Activated naive CD8-positive, alpha-beta T cell treated with anti-CD3 and anti-CD28 coated beads, Interleukin-2, amount 10 ng/mL, durations not matched to agents 7 days and 5 days (primary cell): ENCODE data around the gene SMARCAD1. TPM values are rescaled to one million over a fixed set of nuclear protein-coding genes. Genes with fewer than 3 reads are reported as not detected.

Source experiments
- ATAC-seq: fragments of 150-1000 bp; cut with Tn5 transposase; one replicate; pipeline ENCODE4 v1.10.0; 2021; ENCODE audit warnings: low read depth, moderate library complexity
- POLR2A ChIA-PET: fragments of 350-600 bp; sonication (Branson Sonifier 250); formaldehyde crosslinking; loops from one replicate; lab custom pipeline; 2021; ENCODE audit warnings: antibody characterized with exemption; lab: Charles Lee
- DNase-seq: peaks from one replicate; pipeline ENCODE4 v3.0.0; 2021
- H3K27ac Mint-ChIP-seq: one replicate; pipeline ENCODE4 v1.8.0; 2022; ENCODE audit warnings: mild to moderate bottlenecking, mixed read lengths
- H3K27me3 Mint-ChIP-seq: one replicate; pipeline ENCODE4 v1.8.0; 2022; ENCODE audit warnings: mild to moderate bottlenecking, moderate library complexity, mixed read lengths
- H3K36me3 Mint-ChIP-seq: one replicate; pipeline ENCODE4 v1.8.0; 2021; ENCODE audit warnings: mild to moderate bottlenecking, mixed read lengths
- H3K4me1 Mint-ChIP-seq: one replicate; pipeline ENCODE4 v1.8.0; 2021; ENCODE audit warnings: mixed read lengths
- H3K4me3 Mint-ChIP-seq: one replicate; pipeline ENCODE4 v1.8.0; 2022; ENCODE audit warnings: mild to moderate bottlenecking, moderate library complexity, mixed read lengths
- H3K9me3 Mint-ChIP-seq: one replicate; pipeline ENCODE4 v1.8.0; 2021; ENCODE audit warnings: mixed read lengths
- total RNA-seq, 2 experiments: library from RNA; stranded (reverse); gene quantifications; one replicate each; pipeline ENCODE4 v1.2.3, GENCODE V29; 2021

The SMARCAD1 gene
- total RNA-seq, 2 experiments from 2014 or later, result 26.1 to 27.7 TPM

DNA sequence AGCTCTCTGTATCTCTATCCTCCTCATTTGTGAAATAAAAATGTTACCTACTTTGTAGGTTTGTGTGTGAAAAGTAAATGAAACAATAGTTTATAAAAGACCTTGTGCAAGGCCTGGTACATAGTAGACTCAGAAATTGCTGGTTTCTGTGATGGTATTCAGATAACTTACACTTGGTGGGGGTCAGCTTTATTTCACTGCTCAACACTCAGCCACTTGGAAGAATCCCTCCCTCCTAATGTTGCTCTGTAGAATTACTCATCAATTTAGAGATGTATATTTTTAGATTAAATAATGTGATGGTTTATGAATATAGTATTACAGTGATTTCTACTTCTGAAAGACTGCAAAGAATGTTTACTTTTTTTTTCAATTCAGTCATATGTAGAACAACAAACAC is 32.7 kb downstream of the SMARCAD1 start:
- no peaks in the 10 kb centered on the region for H3K4me1 Mint-ChIP-seq
- ATAC-seq, result no peak
- H3K27ac Mint-ChIP-seq, result no peak overlapping the region
- DNase-seq, result no peak
- POLR2A ChIA-PET, result no interaction called here
- H3K36me3 Mint-ChIP-seq, result peaks cover 17% of the 10 kb centered on the region
- no peaks in the 10 kb centered on the region for H3K27me3 Mint-ChIP-seq
- H3K9me3 Mint-ChIP-seq, result no peaks in the 10 kb centered on the region
- H3K4me3 Mint-ChIP-seq, result no peak overlapping the region

GRCh38 chr4:94244087-94244828 is 36.6 kb downstream of the SMARCAD1 start:
- DNase-seq, result no peak
- no peak for ATAC-seq

DNA sequence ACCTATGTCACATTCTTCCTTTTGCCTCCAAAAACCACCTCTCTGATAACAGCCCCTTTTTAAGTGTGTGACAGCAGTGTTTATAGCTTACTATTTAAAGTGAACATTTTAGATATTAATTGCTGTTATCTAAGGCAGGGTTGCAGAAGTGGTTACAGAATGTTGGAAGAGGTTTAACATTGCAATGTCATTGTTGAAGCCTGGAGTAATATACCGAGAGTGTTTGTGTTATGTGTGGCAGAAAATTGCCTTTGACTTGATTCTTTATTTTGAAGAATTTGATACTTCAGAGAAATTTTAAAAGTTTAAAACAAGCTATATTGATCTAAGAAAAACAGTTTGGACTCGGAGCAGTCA is 37.1 kb downstream of the SMARCAD1 start:
- Mint-ChIP-seq H3K36me3 (peaks cover 23% of the 10 kb centered on the region), H3K4me3 (no peak overlapping the region), H3K27me3 (no peaks in the 10 kb centered on the region), H3K4me1 (peaks cover 3% of the 10 kb centered on the region), H3K9me3 (no peaks in the 10 kb centered on the region), H3K27ac (no peak overlapping the region)
- DNase-seq, result no peak
- POLR2A ChIA-PET, result no interaction called here
- ATAC-seq, result no peak

More at GRCh38 chr4:94244087-94244828, 36.6 kb downstream of the SMARCAD1 start:
- no peaks in the 10 kb centered on the region for H3K27me3 Mint-ChIP-seq
- peaks cover 23% of the 10 kb centered on the region for H3K36me3 Mint-ChIP-seq
- no peak overlapping the region for H3K27ac Mint-ChIP-seq
- H3K4me1 Mint-ChIP-seq, result peaks cover 3% of the 10 kb centered on the region
- POLR2A ChIA-PET, result no interaction called here
- H3K4me3 Mint-ChIP-seq, result no peak overlapping the region
- no peaks in the 10 kb centered on the region for H3K9me3 Mint-ChIP-seq

- H3K4me3 Mint-ChIP-seq, result no peak overlapping the region
- DNase-seq, result no peak
- peaks cover 14% of the 10 kb centered on the region for H3K36me3 Mint-ChIP-seq
- H3K27me3 Mint-ChIP-seq, result no peaks in the 10 kb centered on the region
- POLR2A ChIA-PET, result no interaction called here
- H3K27ac Mint-ChIP-seq, result no peak overlapping the region
- peaks cover 3% of the 10 kb centered on the region for H3K4me1 Mint-ChIP-seq
- no peaks in the 10 kb centered on the region for H3K9me3 Mint-ChIP-seq
- no peak for ATAC-seq
These were observed 43.4 kb downstream of the SMARCAD1 start for GRCh38 chr4:94251094-94251493.

DNA sequence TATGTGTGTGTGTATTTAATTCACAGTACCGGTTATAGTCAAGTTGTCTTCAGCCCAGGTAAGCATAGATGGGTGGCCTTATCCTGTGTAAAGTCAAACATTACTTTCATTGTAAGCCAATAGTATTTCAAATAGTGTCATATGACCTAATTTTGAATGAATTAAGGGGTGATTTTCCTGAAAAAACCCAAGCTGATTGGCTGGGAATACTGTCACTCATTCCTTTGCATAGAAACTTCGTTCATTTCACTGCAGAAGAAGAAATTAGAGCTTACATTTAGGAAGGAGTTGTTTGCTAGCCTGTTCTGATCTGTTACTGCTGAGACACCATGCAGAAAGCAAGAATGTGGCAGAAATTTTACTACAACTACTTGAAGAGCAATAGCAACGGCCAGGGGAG is 45.4 kb downstream of the SMARCAD1 start:
- Mint-ChIP-seq H3K27me3 (no peaks in the 10 kb centered on the region), H3K4me1 (peaks cover 1% of the 10 kb centered on the region), H3K27ac (no peak overlapping the region), H3K4me3 (no peak overlapping the region), H3K36me3 (peaks cover 12% of the 10 kb centered on the region), H3K9me3 (no peaks in the 10 kb centered on the region)
- POLR2A ChIA-PET, result no interaction called here
- DNase-seq (no peak), ATAC-seq (no peak)

DNA sequence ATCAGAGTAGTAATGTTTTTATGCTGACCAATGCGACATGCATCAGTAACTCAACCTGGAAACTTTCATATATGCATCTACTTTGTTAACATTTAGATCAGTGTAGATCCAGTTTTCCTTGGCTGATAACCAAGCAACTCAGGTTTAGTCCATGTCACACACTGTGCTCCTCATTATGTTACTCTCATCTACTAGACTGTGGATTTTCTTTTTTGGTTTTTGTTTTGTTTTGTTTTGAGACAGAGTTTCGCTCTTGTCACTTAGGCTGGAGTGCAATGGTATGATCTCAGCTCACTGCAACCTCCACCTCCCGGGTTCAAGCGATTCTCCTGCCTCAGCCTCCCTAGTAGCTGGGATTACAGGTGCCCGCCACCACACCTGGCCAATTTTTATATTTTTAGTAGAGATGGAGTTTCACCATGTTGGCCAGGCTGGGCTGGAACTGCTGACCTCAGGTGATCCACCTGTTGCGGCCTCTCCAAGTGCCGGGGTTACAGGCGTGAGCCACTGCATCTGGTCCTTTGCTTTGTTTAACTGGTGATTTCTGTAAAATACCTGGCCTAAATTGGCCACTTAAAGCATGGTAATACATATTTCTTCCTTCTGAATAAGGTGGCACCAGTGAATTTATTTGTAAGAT is 48.6 kb downstream of the SMARCAD1 start:
- H3K27ac Mint-ChIP-seq, result no peak overlapping the region
- POLR2A ChIA-PET, result no interaction called here
- H3K27me3 Mint-ChIP-seq, result no peaks in the 10 kb centered on the region
- H3K36me3 Mint-ChIP-seq, result peaks cover 6% of the 10 kb centered on the region
- peaks cover 1% of the 10 kb centered on the region for H3K4me1 Mint-ChIP-seq
- no peak overlapping the region for H3K4me3 Mint-ChIP-seq
- DNase-seq, result no peak
- no peak for ATAC-seq
- no peaks in the 10 kb centered on the region for H3K9me3 Mint-ChIP-seq

DNA sequence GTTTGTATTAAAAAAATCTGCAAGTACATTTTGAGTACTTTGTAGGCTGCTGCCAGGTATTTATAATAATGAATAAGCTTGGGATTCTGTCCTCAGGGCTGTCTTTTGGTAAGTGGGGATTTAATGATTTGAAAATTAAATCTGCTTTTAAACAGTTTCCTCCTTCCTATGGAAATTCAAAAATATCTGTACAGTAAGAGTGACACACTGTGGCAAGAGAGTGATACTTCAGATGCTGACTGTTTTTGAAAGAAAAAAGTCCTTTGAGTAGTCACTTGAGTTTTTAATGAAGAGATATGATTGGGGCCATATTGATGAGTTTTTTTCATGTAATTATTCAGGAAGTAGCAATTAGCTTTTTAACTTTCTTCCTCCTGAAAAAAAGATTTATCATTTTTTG is 49.2 kb downstream of the SMARCAD1 start:
- no peaks in the 10 kb centered on the region for H3K9me3 Mint-ChIP-seq
- ATAC-seq (no peak), DNase-seq (no peak)
- H3K27me3 Mint-ChIP-seq, result no peaks in the 10 kb centered on the region
- H3K36me3 Mint-ChIP-seq, result peaks cover 7% of the 10 kb centered on the region
- H3K4me3 Mint-ChIP-seq, result no peak overlapping the region
- H3K27ac Mint-ChIP-seq, result no peak overlapping the region
- POLR2A ChIA-PET, result no interaction called here
- H3K4me1 Mint-ChIP-seq, result peaks cover 1% of the 10 kb centered on the region

DNA sequence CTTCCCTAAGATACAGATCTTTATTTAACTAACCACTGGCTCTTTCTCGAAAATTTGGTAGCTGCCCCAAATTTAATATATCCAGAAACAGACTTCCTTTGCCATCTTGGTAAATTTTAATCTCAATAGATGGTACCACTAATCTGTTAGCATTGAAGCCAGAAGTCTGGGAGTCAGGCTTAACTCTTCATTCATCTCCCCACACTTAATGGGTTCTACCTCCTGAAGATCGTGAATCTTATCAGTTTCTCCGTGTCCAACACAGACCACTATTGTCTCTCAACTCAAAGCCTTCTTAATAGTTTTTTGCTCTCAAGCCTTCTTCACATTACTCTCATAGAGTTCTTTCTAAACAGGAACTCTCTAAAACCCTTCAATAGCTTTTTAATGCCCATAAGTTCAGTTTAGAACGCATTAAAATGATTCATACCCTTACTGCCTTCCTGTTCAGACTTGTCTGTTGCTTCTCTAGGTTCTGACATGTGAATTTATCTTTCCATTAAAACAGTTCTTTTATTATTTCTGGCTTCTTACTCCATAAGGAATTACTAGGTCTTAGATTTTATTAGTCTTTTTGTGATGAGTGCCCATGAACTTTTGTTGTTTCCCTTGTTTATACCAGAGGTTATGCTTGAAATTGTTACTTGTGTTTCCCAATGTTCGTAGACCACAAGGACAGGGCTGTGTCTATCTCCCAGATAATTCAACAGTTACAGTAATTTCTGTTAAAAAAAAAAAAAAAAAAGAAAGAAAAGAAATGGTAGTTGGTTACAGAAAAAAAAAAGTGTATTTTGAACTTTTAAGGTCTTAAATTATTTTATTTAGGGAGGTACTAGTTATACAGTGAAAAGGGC is 54.7 kb downstream of the SMARCAD1 start:
- no peak for ATAC-seq
- H3K36me3 Mint-ChIP-seq, result peaks cover 7% of the 10 kb centered on the region
- POLR2A ChIA-PET, result no interaction called here
- no peaks in the 10 kb centered on the region for H3K27me3 Mint-ChIP-seq
- no peaks in the 10 kb centered on the region for H3K9me3 Mint-ChIP-seq
- H3K27ac Mint-ChIP-seq, result no peak overlapping the region
- no peak for DNase-seq
- no peak overlapping the region for H3K4me3 Mint-ChIP-seq
- no peaks in the 10 kb centered on the region for H3K4me1 Mint-ChIP-seq

GRCh38 chr4:94267037-94267436 is 59.4 kb downstream of the SMARCAD1 start:
- DNase-seq, result no peak
- Mint-ChIP-seq H3K27me3 (no peaks in the 10 kb centered on the region), H3K27ac (no peak overlapping the region), H3K4me1 (no peaks in the 10 kb centered on the region), H3K4me3 (no peak overlapping the region), H3K36me3 (peaks cover 4% of the 10 kb centered on the region), H3K9me3 (no peaks in the 10 kb centered on the region)
- POLR2A ChIA-PET, result no interaction called here
- no peak for ATAC-seq

GRCh38 chr4:94271248-94271647 is 63.6 kb downstream of the SMARCAD1 start:
- Mint-ChIP-seq H3K9me3 (no peaks in the 10 kb centered on the region), H3K36me3 (peaks cover 3% of the 10 kb centered on the region), H3K27me3 (no peaks in the 10 kb centered on the region), H3K4me1 (no peaks in the 10 kb centered on the region), H3K4me3 (no peak overlapping the region), H3K27ac (no peak overlapping the region)
- POLR2A ChIA-PET, result no interaction called here
- ATAC-seq (no peak), DNase-seq (no peak)

DNA sequence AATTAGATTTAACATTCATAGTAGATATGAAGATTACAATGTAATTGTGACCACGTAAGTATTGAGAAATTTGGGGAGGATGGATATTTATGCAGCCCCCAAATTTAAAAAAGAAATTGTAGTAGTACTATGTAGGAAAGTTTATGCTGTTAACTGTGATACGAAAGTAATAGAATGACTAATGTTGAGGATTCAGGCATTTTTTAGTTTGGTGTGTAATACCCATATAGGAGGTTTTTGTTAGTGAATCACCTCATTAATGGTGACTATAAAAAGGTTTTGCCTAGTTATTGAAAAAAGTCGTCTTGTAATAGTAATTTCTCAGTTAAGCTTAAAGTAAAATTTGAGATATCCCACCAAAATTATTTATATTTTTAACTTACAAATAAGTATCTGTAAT is 67.2 kb downstream of the SMARCAD1 start:
- DNase-seq (no peak), ATAC-seq (no peak)
- Mint-ChIP-seq H3K36me3 (peaks cover 19% of the 10 kb centered on the region), H3K27me3 (no peaks in the 10 kb centered on the region), H3K9me3 (no peaks in the 10 kb centered on the region), H3K4me1 (no peaks in the 10 kb centered on the region), H3K4me3 (no peak overlapping the region), H3K27ac (no peak overlapping the region)
- POLR2A ChIA-PET, result no interaction called here

DNA sequence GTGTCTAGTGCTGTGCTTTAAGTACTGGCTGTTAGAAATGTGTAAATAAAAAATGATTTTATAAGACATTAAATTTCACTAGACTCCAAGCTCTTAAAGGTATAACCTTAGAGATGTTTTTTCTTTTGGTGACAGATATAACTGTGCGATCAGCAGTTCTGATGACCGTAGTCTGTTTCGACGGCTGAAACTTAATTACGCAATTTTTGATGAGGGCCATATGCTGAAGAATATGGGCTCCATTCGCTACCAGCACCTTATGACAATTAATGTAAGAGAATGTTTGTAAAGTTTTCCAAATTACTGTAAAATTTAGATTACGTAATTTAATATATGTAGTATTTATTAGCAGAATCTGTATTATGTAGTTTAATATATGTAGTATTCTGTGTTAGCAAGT is 68.5 kb downstream of the SMARCAD1 start:
- Mint-ChIP-seq H3K4me1 (no peaks in the 10 kb centered on the region), H3K36me3 (peaks cover 20% of the 10 kb centered on the region), H3K27ac (no peak overlapping the region), H3K27me3 (no peaks in the 10 kb centered on the region), H3K9me3 (no peaks in the 10 kb centered on the region), H3K4me3 (no peak overlapping the region)
- POLR2A ChIA-PET, result no interaction called here
- no peak for DNase-seq
- no peak for ATAC-seq

DNA sequence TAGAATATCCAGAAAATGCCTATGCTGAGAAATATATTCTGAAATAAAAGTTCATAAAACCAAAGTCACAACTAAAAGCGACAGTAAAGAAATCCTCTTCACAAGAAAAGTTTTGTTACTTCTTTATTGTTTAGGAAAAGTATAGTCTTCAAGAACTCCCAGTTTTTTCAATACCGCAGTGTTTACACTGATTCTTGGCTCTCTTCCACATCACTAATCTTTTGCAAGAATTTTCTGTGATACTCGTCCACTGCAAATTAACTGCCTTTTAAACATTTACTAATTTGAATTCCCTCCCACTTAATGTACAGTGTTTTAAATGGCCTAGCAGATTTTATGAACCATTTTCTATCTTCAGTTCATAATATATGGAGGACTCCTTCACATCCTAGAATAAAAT is 69.9 kb downstream of the SMARCAD1 start:
- Mint-ChIP-seq H3K27ac (no peak overlapping the region), H3K4me3 (no peak overlapping the region), H3K9me3 (no peaks in the 10 kb centered on the region), H3K27me3 (no peaks in the 10 kb centered on the region), H3K4me1 (no peaks in the 10 kb centered on the region), H3K36me3 (peaks cover 20% of the 10 kb centered on the region)
- POLR2A ChIA-PET, result no interaction called here
- no peak for DNase-seq
- no peak for ATAC-seq

- DNase-seq, result no peak
- H3K27me3 Mint-ChIP-seq, result no peaks in the 10 kb centered on the region
- H3K36me3 Mint-ChIP-seq, result peaks cover 28% of the 10 kb centered on the region
- ATAC-seq, result no peak
- H3K9me3 Mint-ChIP-seq, result no peaks in the 10 kb centered on the region
- H3K4me3 Mint-ChIP-seq, result no peak overlapping the region
- POLR2A ChIA-PET, result no interaction called here
- H3K27ac Mint-ChIP-seq, result no peak overlapping the region
- no peaks in the 10 kb centered on the region for H3K4me1 Mint-ChIP-seq
These were observed 71.1 kb downstream of the SMARCAD1 start for GRCh38 chr4:94278781-94279180.
